Neural progenitor cell (in vitro differentiated cells): ENCODE results near the gene KCTD3. TPM values are rescaled to one million over a fixed set of nuclear protein-coding genes. Genes with fewer than 3 reads are reported as not detected.

ENCODE experiments used
- DNase-seq: peaks from one replicate; pipeline ENCODE4 v3.0.0-alpha.2; 2016; ENCODE audit warnings: low spot score
- H2AFZ ChIP-seq: fragments of 200-600 bp; sonication (generic); replicated peaks from 2 replicates; pipeline ENCODE4 v1.6.1; 2016; ENCODE audit warnings: antibody characterized with exemption
- H3F3A ChIP-seq: fragments of 200-600 bp; sonication (generic); 2 replicates; pipeline ENCODE4 v1.6.1; 2016; ENCODE audit warnings: antibody characterized with exemption, low read depth
- H3K27ac ChIP-seq: fragments of 200-600 bp; sonication (generic); 2 replicates; pipeline ENCODE4 v1.5.1; 2016; ENCODE audit warnings: mild to moderate bottlenecking
- H3K27me3 ChIP-seq: fragments of 200-600 bp; sonication (generic); 2 replicates; pipeline ENCODE4 v1.6.1; 2016; ENCODE audit warnings: mild to moderate bottlenecking, moderate library complexity
- H3K36me3 ChIP-seq: fragments of 200-600 bp; sonication (generic); 2 replicates; pipeline ENCODE4 v1.5.1; 2016
- H3K4me1 ChIP-seq: fragments of 200-600 bp; sonication (generic); 2 replicates; pipeline ENCODE4 v1.6.1; 2016; ENCODE audit warnings: mixed run types
- H3K4me2 ChIP-seq: fragments of 200-600 bp; sonication (generic); 2 replicates; pipeline ENCODE4 v1.6.1; 2016
- H3K4me3 ChIP-seq: fragments of 200-600 bp; sonication (generic); 2 replicates; pipeline ENCODE4 v1.5.1; 2016
- H3K79me2 ChIP-seq: fragments of 200-600 bp; sonication (generic); 2 replicates; pipeline ENCODE4 v1.6.1; 2016; ENCODE audit warnings: low read depth
- H3K9ac ChIP-seq: fragments of 200-600 bp; sonication (generic); 2 replicates; pipeline ENCODE4 v1.6.1; 2016
- H3K9me3 ChIP-seq: fragments of 200-600 bp; sonication (generic); 2 replicates; pipeline ENCODE4 v1.5.1; 2016; ENCODE audit warnings: low read depth
- H4K20me1 ChIP-seq: fragments of 200-600 bp; sonication (generic); 2 replicates; pipeline ENCODE4 v1.6.1; 2016; ENCODE audit warnings: low read depth
- H3K27ac Mint-ChIP-seq: 3 replicates; pipeline ENCODE4 v1.8.0; 2021; ENCODE audit warnings: mixed read lengths
- H3K27me3 Mint-ChIP-seq: 2 replicates; pipeline ENCODE4 v1.8.0; 2022; ENCODE audit warnings: low read depth, mild to moderate bottlenecking, inconsistent platforms, moderate library complexity, mixed read lengths; ENCODE audit not compliant: insufficient read depth
- H3K36me3 Mint-ChIP-seq: 3 replicates; pipeline ENCODE4 v1.8.0; 2021; ENCODE audit warnings: mixed read lengths
- H3K4me1 Mint-ChIP-seq: 3 replicates; pipeline ENCODE4 v1.8.0; 2021; ENCODE audit warnings: mixed read lengths
- H3K4me3 Mint-ChIP-seq: 3 replicates; pipeline ENCODE4 v1.8.0; 2021; ENCODE audit warnings: mild to moderate bottlenecking, moderate library complexity, mixed read lengths
- H3K9me3 Mint-ChIP-seq: 3 replicates; pipeline ENCODE4 v1.8.0; 2020; ENCODE audit warnings: mixed read lengths
- CTCF ChIP-seq: fragments of 200-600 bp; sonication (generic); IDR thresholded peaks from 2 replicates; pipeline ENCODE4 v1.5.1; 2017; ENCODE audit warnings: antibody characterized with exemption, mild to moderate bottlenecking
- EZH2 ChIP-seq: fragments of 200-600 bp; sonication (generic); IDR thresholded peaks from 2 replicates; pipeline ENCODE4 v1.6.1; 2017; ENCODE audit warnings: antibody characterized with exemption, mild to moderate bottlenecking, moderate library complexity
- EZH2phosphoT487 ChIP-seq: fragments of 200-600 bp; sonication (generic); IDR thresholded peaks from 2 replicates; pipeline ENCODE4 v1.6.1; 2017; ENCODE audit warnings: antibody characterized with exemption
- total RNA-seq: library from RNA; depleted of rRNA; stranded (reverse); fragments of >200 nt; gene quantifications from 2 replicates; pipeline ENCODE4 v1.2.3, GENCODE V29; 2015; ENCODE audit warnings: low replicate concordance

KCTD3 gene
- total RNA-seq, 1 donor from 2014 or later, result 70.1 TPM

GRCh38 chr1:215640429-215641148, 73.5 kb downstream of the KCTD3 start:
- no peak overlapping the region for H3K4me3 Mint-ChIP-seq
- H3K27ac Mint-ChIP-seq, result no peak overlapping the region
- Histone ChIP-seq H3K4me1 (peaks cover 3% of the 10 kb centered on the region), H2AFZ (no peak overlapping the region), H3K36me3 (no peaks in the 10 kb centered on the region), H3K9ac (no peak overlapping the region), H3K27ac (no peak overlapping the region), H3K79me2 (no peaks in the 10 kb centered on the region), H3K9me3 (no peaks in the 10 kb centered on the region), H4K20me1 (no peaks in the 10 kb centered on the region), H3K27me3 (no peaks in the 10 kb centered on the region), H3K4me2 (no peak overlapping the region), H3K4me3 (no peak overlapping the region), H3F3A (no peaks in the 10 kb centered on the region)
- no peak for TF ChIP-seq EZH2
- no peak for TF ChIP-seq EZH2phosphoT487
- TF ChIP-seq CTCF, result no peak
- DNase-seq, result no peak
- H3K36me3 Mint-ChIP-seq, result no peaks in the 10 kb centered on the region
- no peaks in the 10 kb centered on the region for H3K9me3 Mint-ChIP-seq
- peaks cover 2% of the 10 kb centered on the region for H3K27me3 Mint-ChIP-seq
- peaks cover 4% of the 10 kb centered on the region for H3K4me1 Mint-ChIP-seq

GRCh38 chr1:215643592-215644321, 76.7 kb downstream of the KCTD3 start:
- no peaks in the 10 kb centered on the region for H3K36me3 Mint-ChIP-seq
- no peaks in the 10 kb centered on the region for H3K4me1 ChIP-seq
- H4K20me1 ChIP-seq, result no peaks in the 10 kb centered on the region
- no peak for DNase-seq
- no peaks in the 10 kb centered on the region for H3K27me3 ChIP-seq
- H2AFZ ChIP-seq, result no peak overlapping the region
- no peak overlapping the region for H3K4me3 ChIP-seq
- H3F3A ChIP-seq, result no peaks in the 10 kb centered on the region
- H3K79me2 ChIP-seq, result no peaks in the 10 kb centered on the region
- no peak overlapping the region for H3K4me2 ChIP-seq
- no peak overlapping the region for H3K9ac ChIP-seq
- H3K27ac Mint-ChIP-seq, result no peak overlapping the region
- no peak for TF ChIP-seq CTCF
- no peak for TF ChIP-seq EZH2
- TF ChIP-seq EZH2phosphoT487, result no peak
- H3K27ac ChIP-seq, result no peak overlapping the region
- H3K9me3 Mint-ChIP-seq, result no peaks in the 10 kb centered on the region
- no peak overlapping the region for H3K4me3 Mint-ChIP-seq
- no peaks in the 10 kb centered on the region for H3K9me3 ChIP-seq
- H3K36me3 ChIP-seq, result no peaks in the 10 kb centered on the region
- peaks cover 2% of the 10 kb centered on the region for H3K27me3 Mint-ChIP-seq
- H3K4me1 Mint-ChIP-seq, result no peaks in the 10 kb centered on the region

- no peak for TF ChIP-seq EZH2phosphoT487
- TF ChIP-seq CTCF, result no peak
- no peak for TF ChIP-seq EZH2
- H3K9me3 ChIP-seq, result no peaks in the 10 kb centered on the region
- no peak overlapping the region for H3K4me3 ChIP-seq
- no peak overlapping the region for H3K4me3 Mint-ChIP-seq
- H3K9ac ChIP-seq, result no peak overlapping the region
- H3K4me2 ChIP-seq, result no peak overlapping the region
- H3K36me3 ChIP-seq, result no peaks in the 10 kb centered on the region
- no peaks in the 10 kb centered on the region for H4K20me1 ChIP-seq
- no peaks in the 10 kb centered on the region for H3K79me2 ChIP-seq
- no peak overlapping the region for H2AFZ ChIP-seq
- no peaks in the 10 kb centered on the region for H3K36me3 Mint-ChIP-seq
- H3K27ac Mint-ChIP-seq, result no peak overlapping the region
- H3K27me3 ChIP-seq, result no peaks in the 10 kb centered on the region
- no peaks in the 10 kb centered on the region for H3K4me1 ChIP-seq
- no peaks in the 10 kb centered on the region for H3K9me3 Mint-ChIP-seq
- no peak for DNase-seq
- H3F3A ChIP-seq, result no peaks in the 10 kb centered on the region
- H3K4me1 Mint-ChIP-seq, result no peaks in the 10 kb centered on the region
- peaks cover 2% of the 10 kb centered on the region for H3K27me3 Mint-ChIP-seq
- H3K27ac ChIP-seq, result no peak overlapping the region
Observed at GRCh38 chr1:215645182-215645581, 78.1 kb downstream of the KCTD3 start.
